Measurements from ENCODE around the gene GTPBP2. TPM values are rescaled to one million over a fixed set of nuclear protein-coding genes. Genes with fewer than 3 reads are reported as not detected.

Gene GTPBP2
- total and polyA plus RNA-seq, 2 of the 13 experiments (the other 11 are each of a cell fraction or from before 2014, with no cell fraction given), result 26.9 to 88.2 TPM

- Histone ChIP-seq H2AFZ (ENCODE audit: low read length) (no peak overlapping the region), H3K4me2 (ENCODE audit: low read depth, low read length) (peak overlapping the region; percentile 75), H3K9ac (ENCODE audit: insufficient read depth, low read depth, low read length) (no peak overlapping the region), H4K20me1 (ENCODE audit: insufficient read depth, low read length) (no peaks in the 10 kb centered on the region), H3K79me2 (ENCODE audit: insufficient read depth, low read length) (no peaks in the 10 kb centered on the region), H3K27me3 (ENCODE audit: control insufficient read depth in 1 of 2, insufficient read depth in 2 of 2, low read length in 2 of 2) (peaks cover 2 to 27% of the 10 kb centered on the region in 2 experiments; a peak in 4 of 5 replicates), H3K4me3 (replicated peaks in 1 of 3; ENCODE audit: insufficient read depth in 1 of 3, low read depth in 2 of 3, low read length in 3 of 3) (peak overlapping the region; percentile 16 to 63 (median 44)), H3K36me3 (replicated peaks in 1 of 2; ENCODE audit: control insufficient read depth in 1 of 2, insufficient read depth in 2 of 2, low read length in 2 of 2) (peaks cover 4 to 10% of the 10 kb centered on the region in 2 experiments; a peak in 3 of 5 replicates), H3K4me1 (ENCODE audit: insufficient read depth, low read length) (peaks cover 64% of the 10 kb centered on the region), H3K9me3 (ENCODE audit: low read length) (no peaks in the 10 kb centered on the region), H3K27ac (ENCODE audit: extremely low read length, insufficient read depth, low read length) (no peak overlapping the region)
- ChIA-PET POLR2A (interaction anchor here (0.7 to 7.5 kb wide), 5 partner anchors 25 to 411 kb away, joined by 3 to 55 read pairs (median 3); partner anchors contain the start of genes GTPBP2 and MAD2L1BP), CTCF (ENCODE audit: low intra/inter-chr PET ratio, low total read pairs) (interaction anchor here (0.7 to 2.3 kb wide), 8 partner anchors 32 to 412 kb away, joined by 3 to 16 read pairs (median 4); no protein-coding TSS in a partner anchor)
- intact Hi-C loops (cut with micrococcal nuclease; ENCODE audit: unreplicated experiment) (loop anchor here (1.0 to 10.0 kb wide), 7 partner anchors 57 to 412 kb away; no protein-coding TSS in a partner anchor), in situ Hi-C loops (cut with HindIII; ENCODE audit: extremely low pct_ligation_motif_present, low pct_unique_long_range_greater_than_20kb) (loop anchor here (5.0 kb wide), 1 partner anchor 410 kb away; no protein-coding TSS in a partner anchor)
- peak; percentile 76 for DNase-seq (ENCODE audit: low spot score)
- TSS peak; percentile 25 for BruUV-seq (replicated peaks)
- ATAC-seq, result peak; percentile 64
- FAIRE-seq, result peak; percentile 89
- 12% methylated on average over 14 of the region's 16 CpGs for WGBS (ENCODE audit: low lambda C conversion rate)
- TF ChIP-seq ADNP (CRISPR knock-in tag; IDR thresholded peaks at IDR 0.05) (no peak), ZNF333 (CRISPR knock-in tag; IDR thresholded peaks at IDR 0.05; ENCODE audit: borderline replicate concordance) (peak; percentile 8; the same call in 1 of the 2 replicates), HMG20A (CRISPR knock-in tag; IDR thresholded peaks at IDR 0.05; ENCODE audit: borderline replicate concordance) (no peak), MED1 (CRISPR knock-in tag; IDR thresholded peaks at IDR 0.05) (peak; percentile 82), CENPBD1 (CRISPR knock-in tag; IDR thresholded peaks at IDR 0.05; ENCODE audit: borderline replicate concordance, low read depth) (peak; percentile 87; the same call in 1 of the 2 replicates), ZNF18 (CRISPR knock-in tag; IDR thresholded peaks at IDR 0.05; ENCODE audit: insufficient replicate concordance) (peak; percentile 89), HDAC6 (IDR thresholded peaks at IDR 0.05; ENCODE audit: low read depth, low read length) (no peak), SMAD3 (CRISPR knock-in tag; IDR thresholded peaks at IDR 0.05) (peak; percentile 32; the same call in 1 of the 2 replicates), ATF4 (CRISPR knock-in tag; IDR thresholded peaks at IDR 0.05) (no peak), ZNF17 (CRISPR knock-in tag; IDR thresholded peaks at IDR 0.05) (no peak), ZNF619 (CRISPR knock-in tag; IDR thresholded peaks at IDR 0.05) (peak; percentile 12; the same call in 1 of the 2 replicates), ZNF362 (CRISPR knock-in tag; IDR thresholded peaks at IDR 0.05; ENCODE audit: borderline replicate concordance) (peak; percentile 42; the same call in 1 of the 2 replicates), THAP9 (CRISPR knock-in tag; IDR thresholded peaks at IDR 0.05; ENCODE audit: borderline replicate concordance) (0 out of 2 replicates have a peak, but pooled peaks have one; percentile 26)
Measured at GRCh38 chr6:43667245-43668150, 38.4 kb upstream of the GTPBP2 start.
